Stomach (tissue), 9 donors: ENCODE data around the gene PAXIP1. TPM values are rescaled to one million over a fixed set of nuclear protein-coding genes. Genes with fewer than 3 reads are reported as not detected.

ENCODE experiments used
- DNase-seq, 2 donors: peaks; one replicate each; pipeline versions ENCODE4 v3.0.0 to v3.0.0-alpha.2; 2013 to 2019
- H3K27ac ChIP-seq, 5 donors: fragments of 200-600 bp in 4 of 5; sonication (generic) in 4 of 5; one replicate each; pipeline ENCODE4 v1.5.1; 2013 to 2019; ENCODE audit warnings: mild to moderate bottlenecking in 1 of 5, moderate library complexity in 1 of 5
- H3K27me3 ChIP-seq, 3 donors: fragments of 200-600 bp; sonication (generic); one replicate each; pipeline ENCODE4 v1.5.1; 2017 to 2019; ENCODE audit warnings: mixed run types in 1 of 3
- H3K36me3 ChIP-seq, 4 donors: fragments of 200-600 bp; sonication (generic); 1 replicate in 3 of 4; 2 replicates in 1 of 4; pipeline ENCODE4 v1.5.1; 2016 to 2019
- H3K4me1 ChIP-seq, 4 donors: fragments of 200-600 bp; sonication (generic); one replicate each; pipeline ENCODE4 v1.5.1; 2016 to 2019
- H3K4me3 ChIP-seq, 4 donors: fragments of 200-600 bp; sonication (generic) in 3 of 4; one replicate each; pipeline ENCODE4 v1.5.1; 2016 to 2019; ENCODE audit warnings: mild to moderate bottlenecking in 1 of 4
- H3K9me3 ChIP-seq, 4 donors: fragments of 200-600 bp; sonication (generic); one replicate each; pipeline ENCODE4 v1.5.1; 2016 to 2019
- CTCF ChIP-seq, 7 experiments: fragments of 450-650 bp in 4 of 7; fragments of 200-600 bp in 3 of 7; sonication (generic) in 3 of 7; IDR thresholded peaks; one replicate each; pipeline ENCODE4 v1.5.1; 2016 to 2019; ENCODE audit warnings: antibody characterized with exemption in 7 of 7, control low read depth in 2 of 7, mild to moderate bottlenecking in 1 of 7
- EP300 ChIP-seq: sonication (generic); formaldehyde crosslinking; IDR thresholded peaks from one replicate; pipeline ENCODE4 v1.6.1; 2017; ENCODE audit warnings: antibody characterized with exemption
- POLR2A ChIP-seq, 4 donors: fragments of 450-650 bp; IDR thresholded peaks; one replicate each; pipeline ENCODE4 v1.6.1; 2016; ENCODE audit warnings: antibody characterized with exemption in 4 of 4, control low read depth in 2 of 4, mild to moderate bottlenecking in 1 of 4, moderate library complexity in 1 of 4
- POLR2AphosphoS5 ChIP-seq, 3 donors: sonication (generic); formaldehyde crosslinking; IDR thresholded peaks; one replicate each; pipeline ENCODE4 v1.6.1; 2016; ENCODE audit warnings: antibody characterized with exemption in 3 of 3
- WGBS, 5 donors: extraction: QIAGEN DNeasy Blood & Tissue Kit in 3 of 5; methylation state at CpG; one replicate each; pipeline versions ENCODE4 v1.1.5 to v1.1.7; 2013 to 2018; 5-methylcytosine and 5-hydroxymethylcytosine counted together
- intact Hi-C: fragments of 100-400 bp; cut with DNase I; formaldehyde crosslinking; loops from one replicate; pipeline ENCODE4 v1.15.1; 2023; ENCODE audit warnings: low total_unique reads
- polyA plus RNA-seq, 3 donors: library from polyadenylated mRNA; stranded (reverse); fragments of 200-250 nt; gene quantifications; one replicate each; pipeline ENCODE4 v1.2.3, GENCODE V29; 2013
- total RNA-seq, 5 donors: library from RNA; depleted of rRNA; stranded (reverse); fragments of >200 nt; gene quantifications; one replicate each; pipeline versions ENCODE4 v1.1.0 to v1.2.3, GENCODE V29; 2014 to 2016
- donor health status: healthy with polysubstance abuse.
- donor health status: Bipolar disorder and iron deficiency.
- donor health status: healthy.

PAXIP1 gene
- total and polyA plus RNA-seq, 8 donors: 0.87 to 24.1 (median 4.6) TPM

GRCh38 chr7:154960063-154960790 lies 42.7 kb downstream of the PAXIP1 start:
- intact Hi-C loops: no loop called here

GRCh38 chr7:154956427-154956826 lies 46.5 kb downstream of the PAXIP1 start:
- Histone ChIP-seq H3K9me3 (no peaks in the 10 kb centered on the region), H3K4me3 (no peak overlapping the region), H3K4me1 (no peaks in the 10 kb centered on the region), H3K27ac (no peak overlapping the region), H3K27me3 (no peaks in the 10 kb centered on the region), H3K36me3 (peaks cover 25 to 95% (median 93%) of the 10 kb centered on the region in 4 donors)
- TF ChIP-seq POLR2AphosphoS5 (IDR thresholded peaks at IDR 0.05) (no peak), EP300 (no peak), CTCF (IDR thresholded peaks at IDR 0.05) (no peak), POLR2A (IDR thresholded peaks at IDR 0.05) (no peak)
- DNase-seq: no peak
- 92 to 98% (median 96%) methylated on average over 5 to 6 of the region's 6 CpGs for WGBS, 5 donors
- intact Hi-C loops: no loop called here

More at GRCh38 chr7:154960063-154960790, 42.7 kb downstream of the PAXIP1 start:
- H3K27me3 ChIP-seq: no peaks in the 10 kb centered on the region
- TF ChIP-seq CTCF (IDR thresholded peaks at IDR 0.05) (no peak), EP300 (no peak), POLR2A (IDR thresholded peaks at IDR 0.05) (no peak), POLR2AphosphoS5 (IDR thresholded peaks at IDR 0.05) (no peak)
- no peaks in the 10 kb centered on the region for H3K4me1 ChIP-seq
- WGBS, 5 donors: 67 to 82% (median 76%) methylated on average over 10 of the region's 10 CpGs
- no peak overlapping the region for H3K27ac ChIP-seq
- no peaks in the 10 kb centered on the region for H3K9me3 ChIP-seq
- DNase-seq: no peak
- H3K4me3 ChIP-seq: no peak overlapping the region
- H3K36me3 ChIP-seq: peaks cover 14 to 97% (median 94%) of the 10 kb centered on the region in 4 donors

- H3K4me1 ChIP-seq: no peaks in the 10 kb centered on the region
- no peak overlapping the region for H3K27ac ChIP-seq
- no peaks in the 10 kb centered on the region for H3K27me3 ChIP-seq
- DNase-seq: peak; percentile 65 to 71
- no peak overlapping the region for H3K4me3 ChIP-seq
- WGBS, 5 donors: 51 to 66% (median 55%) methylated on average over 9 of the region's 9 CpGs
- H3K9me3 ChIP-seq: no peaks in the 10 kb centered on the region
- H3K36me3 ChIP-seq: peaks cover 16 to 94% (median 92%) of the 10 kb centered on the region in 4 donors
- intact Hi-C loops: no loop called here
- TF ChIP-seq POLR2AphosphoS5 (IDR thresholded peaks at IDR 0.05) (no peak), CTCF (IDR thresholded peaks at IDR 0.05) (peak in 5 of 7 experiments; percentile 46 to 74 (median 61))
Measured at GRCh38 chr7:154953006-154953684, 49.8 kb downstream of the PAXIP1 start.

GRCh38 chr7:154950960-154951359 lies 52.0 kb downstream of the PAXIP1 start:
- Histone ChIP-seq H3K27me3 (no peaks in the 10 kb centered on the region), H3K4me3 (no peak overlapping the region), H3K36me3 (peaks cover 29 to 98% (median 95%) of the 10 kb centered on the region in 4 donors), H3K9me3 (no peaks in the 10 kb centered on the region), H3K27ac (no peak overlapping the region), H3K4me1 (no peaks in the 10 kb centered on the region)
- no peak for DNase-seq
- no peak for TF ChIP-seq POLR2AphosphoS5 (IDR thresholded peaks at IDR 0.05)
- TF ChIP-seq POLR2A (IDR thresholded peaks at IDR 0.05): no peak
- TF ChIP-seq CTCF (IDR thresholded peaks at IDR 0.05): no peak
- TF ChIP-seq EP300: no peak
- intact Hi-C loops: no loop called here
- WGBS, 5 donors: 85 to 91% (median 87%) methylated on average over 2 of the region's 2 CpGs
